ENCODE data around the gene COL6A2.

GRCh38 chr21:46079352-46080170 lies 18.4 kb upstream of the COL6A2 start:
- TF ChIP-seq CTCF (IDR thresholded peaks at IDR 0.05) = no peak
- no peak for TF ChIP-seq POLR2A (IDR thresholded peaks at IDR 0.05)
